IMR-90 (cell line): ENCODE measurements around the gene DMD. TPM values are rescaled to one million over a fixed set of nuclear protein-coding genes. Genes with fewer than 3 reads are reported as not detected.

Experiments
- ATAC-seq: fragments of 200-7000 bp; cut with Tn5 transposase; 2 replicates; pipeline ENCODE4 v1.9.1; 2020; ENCODE audit warnings: low read depth, mild to moderate bottlenecking, moderate library complexity
- BruUV-seq: library from RNA; stranded (reverse); fragments of 400-500 nt; replicated peaks from 2 replicates; lab custom pipeline; 2021; lab: Mats Ljungman, UMichigan
- CTCF ChIA-PET: fragments of 300-600 bp; formaldehyde crosslinking; extraction: SDS; loops from one replicate; lab custom pipeline; 2021; ENCODE audit warnings: antibody characterized with exemption; lab: Yijun Ruan, JAX
- POLR2A ChIA-PET: fragments of 300-600 bp; sonication (Branson Sonifier 250); formaldehyde crosslinking; loops from one replicate; lab custom pipeline; 2022; ENCODE audit warnings: antibody characterized with exemption; ENCODE audit not compliant: unreplicated experiment; lab: Charles Lee
- DNase-seq: peaks from one replicate; pipeline ENCODE4 v3.0.0; 2013
- H2AFZ ChIP-seq: replicated peaks from 2 replicates; pipeline ENCODE3; 2013; ENCODE audit warnings: low read length, mild to moderate bottlenecking; ENCODE audit not compliant: poor library complexity
- H2AK5ac ChIP-seq: 2 replicates; pipeline ENCODE4 v1.6.1; 2013; ENCODE audit warnings: low read depth, low read length, inconsistent platforms
- H2AK9ac ChIP-seq: replicated peaks from 2 replicates; pipeline ENCODE3; 2013; ENCODE audit warnings: mild to moderate bottlenecking, low read depth, low read length, moderate library complexity; ENCODE audit not compliant: poor library complexity
- H2BK120ac ChIP-seq: 2 replicates; pipeline ENCODE4 v1.6.1; 2013; ENCODE audit warnings: low read depth, low read length, inconsistent platforms
- H2BK15ac ChIP-seq: 3 replicates; pipeline ENCODE4 v1.6.1; 2013; ENCODE audit warnings: low read depth, low read length, inconsistent platforms
- H2BK20ac ChIP-seq: 2 replicates; pipeline ENCODE4 v1.6.1; 2013; ENCODE audit warnings: low read depth, mild to moderate bottlenecking, inconsistent platforms, low read length, moderate library complexity
- H2BK5ac ChIP-seq: 2 replicates; pipeline ENCODE4 v1.6.1; 2013; ENCODE audit warnings: mild to moderate bottlenecking, low read depth, low read length, inconsistent platforms; ENCODE audit not compliant: poor library complexity, severe bottlenecking
- H3K14ac ChIP-seq: replicated peaks from 2 replicates; pipeline ENCODE4 v1.6.1; 2013; ENCODE audit warnings: low read depth, low read length, inconsistent platforms
- H3K18ac ChIP-seq: 2 replicates; pipeline ENCODE4 v1.6.1; 2013; ENCODE audit warnings: low read depth, low read length, control low read depth
- H3K23ac ChIP-seq: 2 replicates; pipeline ENCODE4 v1.6.1; 2013; ENCODE audit warnings: low read depth, low read length, inconsistent platforms
- H3K27ac ChIP-seq: 2 replicates; pipeline ENCODE4 v1.5.1; 2013; ENCODE audit warnings: mild to moderate bottlenecking, control low read depth, low read length; ENCODE audit not compliant: insufficient read depth
- H3K27me3 ChIP-seq: 2 replicates; pipeline ENCODE4 v1.6.1; 2013; ENCODE audit warnings: low read length; ENCODE audit not compliant: control insufficient read depth, insufficient read depth
- H3K36me3 ChIP-seq: 2 replicates; pipeline ENCODE4 v1.6.1; 2013; ENCODE audit warnings: low read length, mixed read lengths; ENCODE audit not compliant: control insufficient read depth, insufficient read depth
- H3K4ac ChIP-seq: 2 replicates; pipeline ENCODE4 v1.6.1; 2013; ENCODE audit warnings: low read depth, low read length, inconsistent platforms
- H3K4me1 ChIP-seq: 2 replicates; pipeline ENCODE4 v1.6.1; 2013; ENCODE audit warnings: low read length, mixed read lengths; ENCODE audit not compliant: control insufficient read depth, insufficient read depth
- H3K4me2 ChIP-seq: 2 replicates; pipeline ENCODE4 v1.6.1; 2013; ENCODE audit warnings: low read depth, mild to moderate bottlenecking, control low read depth, low read length, moderate library complexity
- H3K4me3 ChIP-seq: 2 replicates; pipeline ENCODE4 v1.5.1; 2013; ENCODE audit warnings: low read depth, mild to moderate bottlenecking, control low read depth, low read length, moderate library complexity; ENCODE audit not compliant: insufficient read depth
- H3K56ac ChIP-seq: 2 replicates; pipeline ENCODE4 v1.6.1; 2013; ENCODE audit warnings: low read length, inconsistent platforms; ENCODE audit not compliant: insufficient read depth; ENCODE audit errors: extremely low read depth
- H3K79me1 ChIP-seq, 2 experiments: 2 replicates each; pipeline ENCODE4 v1.6.1; 2013; ENCODE audit warnings: low read length in 2 of 2, inconsistent platforms in 1 of 2, low read depth in 1 of 2
- H3K9ac ChIP-seq: 2 replicates; pipeline ENCODE4 v1.6.1; 2013; ENCODE audit warnings: low read depth, low read length, control low read depth
- H3K9me1 ChIP-seq: 2 replicates; pipeline ENCODE4 v1.6.1; 2013; ENCODE audit warnings: low read length, inconsistent platforms; ENCODE audit not compliant: insufficient read depth
- H3K9me3 ChIP-seq: 2 replicates; pipeline ENCODE4 v1.6.1; 2013; ENCODE audit warnings: low read length; ENCODE audit not compliant: control insufficient read depth, insufficient read depth
- H4K20me1 ChIP-seq: 2 replicates; pipeline ENCODE4 v1.6.1; 2013; ENCODE audit warnings: low read length, inconsistent platforms; ENCODE audit not compliant: insufficient read depth
- H4K5ac ChIP-seq: 2 replicates; pipeline ENCODE4 v1.6.1; 2013; ENCODE audit warnings: mild to moderate bottlenecking, low read depth, low read length, control low read depth
- H4K8ac ChIP-seq, 2 experiments: 2 replicates each; pipeline ENCODE4 v1.6.1; 2013; ENCODE audit warnings: low read depth in 2 of 2, low read length in 2 of 2, control low read depth in 1 of 2, inconsistent platforms in 1 of 2
- H4K91ac ChIP-seq: 2 replicates; pipeline ENCODE4 v1.6.1; 2013; ENCODE audit warnings: low read depth, low read length, inconsistent platforms; ENCODE audit not compliant: insufficient read depth
- BHLHE40 ChIP-seq: fragments of 150-350 bp; IDR thresholded peaks from 2 replicates; pipeline ENCODE4 v1.6.1; 2016; ENCODE audit warnings: mild to moderate bottlenecking, low read depth, low read length
- CHD1 ChIP-seq: IDR thresholded peaks from 2 replicates; pipeline ENCODE4 v1.6.1; 2012; ENCODE audit warnings: low read depth, low read length, improper control_type of control experiment
- FOS ChIP-seq: fragments of 150-350 bp; IDR thresholded peaks from 2 replicates; pipeline ENCODE4 v1.6.1; 2016; ENCODE audit warnings: low read depth, low read length
- MAFK ChIP-seq: IDR thresholded peaks from 2 replicates; pipeline ENCODE4 v1.6.1; 2012; ENCODE audit warnings: low read depth, low read length, improper control_type of control experiment
- POLR2A ChIP-seq: IDR thresholded peaks from 2 replicates; pipeline ENCODE4 v1.6.1; 2012; ENCODE audit warnings: mild to moderate bottlenecking, low read depth, low read length
- RFX5 ChIP-seq: IDR thresholded peaks from 2 replicates; pipeline ENCODE4 v1.8.0; 2012; ENCODE audit warnings: low read depth, mild to moderate bottlenecking, low read length, moderate library complexity
- WGBS, 2 experiments: methylation state at CpG; one replicate each; pipeline versions ENCODE4 v1.1.5 to v1.1.7; 2013; ENCODE audit warnings: missing lambda C conversion rate in 2 of 2; ENCODE audit not compliant: insufficient read length in 1 of 2; ENCODE audit errors: extremely low coverage in 2 of 2; 5-methylcytosine and 5-hydroxymethylcytosine counted together
- dilution Hi-C: fragments of 300-500 bp; cut with HindIII; formaldehyde crosslinking; loops from one replicate; pipeline ENCODE4 v1.14.3; 2018; ENCODE audit warnings: low sequenced_read_pairs; ENCODE audit not compliant: unreplicated experiment
- in situ Hi-C: fragments of 300-500 bp; cut with MboI; formaldehyde crosslinking; loops from 3 replicates; pipeline ENCODE4 v1.14.3; 2019; ENCODE audit warnings: low sequenced_read_pairs, inconsistent platforms, mixed read lengths
- intact Hi-C: fragments of 100-400 bp; cut with micrococcal nuclease; formaldehyde crosslinking; loops from 2 replicates; pipeline ENCODE4 v1.10.0; 2022
- polyA plus RNA-seq, 3 experiments: library from polyadenylated mRNA; depleted of rRNA; stranded (reverse); fragments of >200 nt; gene quantifications; 2 replicates each; pipeline ENCODE4 v1.2.3, GENCODE V29; 2012; ENCODE audit warnings: low replicate concordance in 1 of 3
- total RNA-seq: library from RNA; depleted of rRNA; stranded (reverse); fragments of >200 nt; gene quantifications from 2 replicates; pipeline ENCODE4 v1.2.3, GENCODE V29; 2012
- TF ChIP-seq, protein P1 (sequence below): fragments of 150-350 bp; IDR thresholded peaks from 2 replicates; pipeline ENCODE4 v1.6.1; 2016; ENCODE audit warnings: low read depth, mild to moderate bottlenecking, low read length, moderate library complexity, borderline replicate concordance
- TF ChIP-seq, protein P2 (sequence below): fragments of 150-350 bp; IDR thresholded peaks from 2 replicates; pipeline ENCODE4 v1.6.1; 2017; ENCODE audit warnings: mild to moderate bottlenecking, antibody characterized with exemption, low read length, low read depth

Gene DMD
- total and polyA plus RNA-seq, 2 of the 4 experiments (the other 2 are of a cell fraction), result 6.6 to 11.8 TPM

DNA sequence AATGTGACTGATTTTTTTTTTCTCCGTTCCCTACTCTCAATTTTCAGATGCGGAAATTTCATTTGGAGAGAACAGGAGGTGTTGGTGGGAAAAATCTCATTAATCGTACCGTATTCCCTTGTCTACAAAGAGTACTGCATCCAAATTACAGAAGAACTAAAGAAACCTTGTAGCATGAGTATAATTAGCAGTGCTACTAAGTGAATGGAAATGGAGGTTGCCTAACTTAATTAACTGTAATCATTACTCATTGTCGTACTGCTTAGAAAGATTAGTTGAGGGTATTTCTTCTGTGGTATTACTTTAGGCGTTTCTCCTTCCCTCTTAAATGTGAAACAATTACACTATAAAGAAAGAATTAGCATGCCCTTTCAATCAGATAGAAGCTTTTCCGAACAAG, 81.7 kb downstream of the DMD start:
- in situ Hi-C loops (no loop called here), dilution Hi-C loops (no loop called here), intact Hi-C loops (no loop called here)
- TF ChIP-seq BHLHE40 (no peak), MAFK (no peak), CHD1 (no peak), RFX5 (no peak), FOS (no peak), POLR2A (no peak)
- TF ChIP-seq, protein P1, sequence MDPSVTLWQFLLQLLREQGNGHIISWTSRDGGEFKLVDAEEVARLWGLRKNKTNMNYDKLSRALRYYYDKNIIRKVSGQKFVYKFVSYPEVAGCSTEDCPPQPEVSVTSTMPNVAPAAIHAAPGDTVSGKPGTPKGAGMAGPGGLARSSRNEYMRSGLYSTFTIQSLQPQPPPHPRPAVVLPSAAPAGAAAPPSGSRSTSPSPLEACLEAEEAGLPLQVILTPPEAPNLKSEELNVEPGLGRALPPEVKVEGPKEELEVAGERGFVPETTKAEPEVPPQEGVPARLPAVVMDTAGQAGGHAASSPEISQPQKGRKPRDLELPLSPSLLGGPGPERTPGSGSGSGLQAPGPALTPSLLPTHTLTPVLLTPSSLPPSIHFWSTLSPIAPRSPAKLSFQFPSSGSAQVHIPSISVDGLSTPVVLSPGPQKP, result no peak
- TF ChIP-seq, protein P2, sequence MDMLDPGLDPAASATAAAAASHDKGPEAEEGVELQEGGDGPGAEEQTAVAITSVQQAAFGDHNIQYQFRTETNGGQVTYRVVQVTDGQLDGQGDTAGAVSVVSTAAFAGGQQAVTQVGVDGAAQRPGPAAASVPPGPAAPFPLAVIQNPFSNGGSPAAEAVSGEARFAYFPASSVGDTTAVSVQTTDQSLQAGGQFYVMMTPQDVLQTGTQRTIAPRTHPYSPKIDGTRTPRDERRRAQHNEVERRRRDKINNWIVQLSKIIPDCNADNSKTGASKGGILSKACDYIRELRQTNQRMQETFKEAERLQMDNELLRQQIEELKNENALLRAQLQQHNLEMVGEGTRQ, result no peak
- no CpG with 5 or more reads among the region's 7 CpGs for WGBS, 2 experiments
- POLR2A ChIA-PET, result no interaction called here
- ATAC-seq (no peak), DNase-seq (no peak)
- H3K14ac ChIP-seq, result no peak overlapping the region
- H3K4me1 ChIP-seq, result no peaks in the 10 kb centered on the region
- H4K8ac ChIP-seq, result no peak overlapping the region
- H2AK9ac ChIP-seq, result no peak overlapping the region
- no peak overlapping the region for H3K18ac ChIP-seq
- H2AK5ac ChIP-seq, result no peak overlapping the region
- no peaks in the 10 kb centered on the region for H3K36me3 ChIP-seq
- no peaks in the 10 kb centered on the region for H3K9me1 ChIP-seq
- no peak overlapping the region for H2BK120ac ChIP-seq
- H2BK15ac ChIP-seq, result no peak overlapping the region
- H3K9ac ChIP-seq, result no peak overlapping the region
- H3K4me2 ChIP-seq, result no peak overlapping the region
- no peak overlapping the region for H3K4me3 ChIP-seq
- no peak overlapping the region for H3K4ac ChIP-seq
- H3K56ac ChIP-seq, result no peak overlapping the region
- H4K20me1 ChIP-seq, result no peaks in the 10 kb centered on the region
- no peak overlapping the region for H3K27ac ChIP-seq
- H4K91ac ChIP-seq, result no peak overlapping the region
- no peaks in the 10 kb centered on the region for H3K79me1 ChIP-seq
- no peaks in the 10 kb centered on the region for H3K9me3 ChIP-seq
- H4K5ac ChIP-seq, result no peak overlapping the region
- H2BK5ac ChIP-seq, result no peak overlapping the region
- H3K23ac ChIP-seq, result no peak overlapping the region
- H2BK20ac ChIP-seq, result no peak overlapping the region
- CTCF ChIA-PET, result no interaction called here
- H2AFZ ChIP-seq, result no peak overlapping the region
- no peaks in the 10 kb centered on the region for H3K27me3 ChIP-seq
- BruUV-seq, result no TSS peak
